ENCODE measurements around the gene WDR45.

WDR45 gene

DNA sequence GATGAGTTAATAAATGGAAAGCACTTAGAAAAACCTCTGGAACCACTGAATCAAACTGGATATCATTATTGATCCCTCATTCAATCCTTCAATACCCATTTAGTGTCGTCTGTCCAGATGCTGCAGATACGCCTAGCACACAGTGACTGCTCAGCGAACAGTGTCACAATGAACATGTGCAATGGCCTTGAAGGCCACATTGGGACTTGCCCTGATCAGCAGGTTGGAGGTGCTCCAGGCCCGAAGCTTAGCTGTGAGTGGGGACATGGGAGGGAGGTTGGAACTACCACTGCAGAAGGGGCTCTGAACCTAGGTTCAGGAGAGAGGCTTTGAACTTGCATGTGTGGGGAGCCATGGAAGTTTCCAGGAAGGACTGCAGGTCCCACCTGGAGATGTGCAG lies 26.6 kb upstream of the WDR45 start:
- peaks cover 14% of the 10 kb centered on the region for H3K9me3 ChIP-seq (ENCODE audit: control insufficient read depth, low read depth, low read length)
- no peak overlapping the region for H3K27ac ChIP-seq (ENCODE audit: low read length)
- H3K27me3 ChIP-seq (ENCODE audit: control insufficient read depth, insufficient read depth, low read length) = no peaks in the 10 kb centered on the region
- H3K36me3 ChIP-seq (ENCODE audit: control insufficient read depth, low read depth, low read length) = no peaks in the 10 kb centered on the region
- H3K9ac ChIP-seq (ENCODE audit: low read length) = no peak overlapping the region
- no peak overlapping the region for H3K4me3 ChIP-seq (ENCODE audit: low read length)
- no peaks in the 10 kb centered on the region for H3K4me1 ChIP-seq (ENCODE audit: control insufficient read depth, low read depth, low read length)

- H3K4me3 ChIP-seq (ENCODE audit: low read length) = no peak overlapping the region
- no peaks in the 10 kb centered on the region for H3K36me3 ChIP-seq (ENCODE audit: control insufficient read depth, low read depth, low read length)
- H3K9me3 ChIP-seq (ENCODE audit: control insufficient read depth, low read depth, low read length) = peaks cover 11% of the 10 kb centered on the region
- no peak overlapping the region for H3K9ac ChIP-seq (ENCODE audit: low read length)
- no peaks in the 10 kb centered on the region for H3K4me1 ChIP-seq (ENCODE audit: control insufficient read depth, low read depth, low read length)
- no peak overlapping the region for H3K27ac ChIP-seq (ENCODE audit: low read length)
- H3K27me3 ChIP-seq (ENCODE audit: control insufficient read depth, insufficient read depth, low read length) = no peaks in the 10 kb centered on the region
Measured at GRCh38 chrX:49103637-49104036, 23.9 kb upstream of the WDR45 start.

DNA sequence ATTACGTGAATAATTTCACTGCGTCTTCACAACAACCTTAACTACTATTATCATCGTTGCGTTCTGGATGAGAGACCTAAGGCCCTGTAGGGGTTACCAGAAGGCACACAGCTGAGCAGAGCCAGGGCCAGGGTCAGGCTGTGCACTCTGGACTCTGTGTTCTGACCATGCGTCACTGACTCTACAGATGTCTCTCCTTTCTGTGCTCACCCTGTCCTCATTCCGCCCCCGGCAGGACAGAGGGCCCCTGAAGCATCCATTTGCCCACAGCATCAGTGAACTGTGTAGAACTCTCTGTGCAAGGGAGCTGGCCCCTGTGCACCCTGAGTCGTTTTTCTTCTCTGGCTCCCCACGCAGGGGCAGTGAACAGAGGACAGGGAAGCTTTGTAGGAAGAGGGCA lies 22.5 kb upstream of the WDR45 start:
- Histone ChIP-seq H3K4me1 (ENCODE audit: control insufficient read depth, low read depth, low read length) (no peaks in the 10 kb centered on the region), H3K9me3 (ENCODE audit: control insufficient read depth, low read depth, low read length) (peaks cover 11% of the 10 kb centered on the region), H3K27me3 (ENCODE audit: control insufficient read depth, insufficient read depth, low read length) (no peaks in the 10 kb centered on the region), H3K9ac (ENCODE audit: low read length) (no peak overlapping the region), H3K4me3 (ENCODE audit: low read length) (no peak overlapping the region), H3K36me3 (ENCODE audit: control insufficient read depth, low read depth, low read length) (no peaks in the 10 kb centered on the region), H3K27ac (ENCODE audit: low read length) (no peak overlapping the region)

- H3K9me3 ChIP-seq (ENCODE audit: control insufficient read depth, low read depth, low read length) = peaks cover 9% of the 10 kb centered on the region
Measured at GRCh38 chrX:49101629-49101984, 21.9 kb upstream of the WDR45 start.

DNA sequence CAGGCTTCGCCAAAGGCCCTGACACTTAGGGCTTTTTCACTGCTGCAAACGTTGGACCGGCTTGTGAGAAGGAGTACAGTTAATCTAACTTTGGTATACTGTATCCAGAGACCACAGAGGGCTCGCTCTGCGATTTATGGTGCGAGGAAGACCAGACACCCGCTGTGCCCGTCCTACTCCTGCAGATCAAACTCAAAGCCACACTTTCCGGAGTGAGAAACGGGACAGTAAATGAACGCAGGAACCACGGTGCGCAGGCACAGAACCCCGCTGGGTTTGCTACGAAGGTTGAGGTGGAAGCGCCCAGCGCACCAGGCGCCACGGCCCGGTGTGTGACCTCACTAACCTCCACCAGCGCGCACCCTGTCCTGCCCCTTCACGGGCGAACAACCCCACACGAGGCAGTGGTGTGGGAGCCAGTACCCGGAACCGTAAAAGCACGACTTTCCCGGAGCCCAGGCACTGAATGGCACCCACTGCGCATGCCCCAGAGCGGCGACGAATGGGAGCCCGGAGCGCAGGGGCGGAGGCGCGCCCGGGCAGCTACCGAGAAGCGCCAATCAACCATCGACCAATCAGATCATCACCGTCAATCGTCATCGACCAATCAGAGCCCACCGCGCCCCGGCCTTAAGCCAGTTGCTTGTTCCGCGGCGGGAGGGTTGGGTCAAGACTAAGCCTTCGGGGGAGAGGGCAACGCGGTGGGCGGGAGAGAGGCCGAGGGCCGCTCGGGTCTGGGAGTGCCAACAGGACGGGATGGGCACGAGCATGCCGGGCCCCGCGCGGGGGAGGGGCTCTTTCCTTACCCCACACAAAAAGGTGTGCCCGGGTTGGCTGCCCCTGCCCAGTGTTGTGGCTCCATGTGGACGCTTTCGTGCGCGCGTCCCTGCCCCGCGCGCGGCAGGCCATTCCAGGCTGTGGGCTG lies 21.3 kb upstream of the WDR45 start:
- Histone ChIP-seq H3K27me3 (ENCODE audit: control insufficient read depth, insufficient read depth, low read length) (no peaks in the 10 kb centered on the region), H3K4me3 (ENCODE audit: low read length) (peak overlapping the region; percentile 71), H3K36me3 (ENCODE audit: control insufficient read depth, low read depth, low read length) (no peaks in the 10 kb centered on the region), H3K9ac (ENCODE audit: low read length) (peak overlapping the region; percentile 59), H3K4me1 (ENCODE audit: control insufficient read depth, low read depth, low read length) (no peaks in the 10 kb centered on the region), H3K27ac (ENCODE audit: low read length) (no peak overlapping the region), H3K9me3 (ENCODE audit: control insufficient read depth, low read depth, low read length) (peaks cover 9% of the 10 kb centered on the region)

More at GRCh38 chrX:49101629-49101984, 21.9 kb upstream of the WDR45 start:
- H3K9ac ChIP-seq (ENCODE audit: low read length) = peak overlapping the region; percentile 59
- H3K36me3 ChIP-seq (ENCODE audit: control insufficient read depth, low read depth, low read length) = no peaks in the 10 kb centered on the region
- peak overlapping the region; percentile 71 for H3K4me3 ChIP-seq (ENCODE audit: low read length)
- no peaks in the 10 kb centered on the region for H3K27me3 ChIP-seq (ENCODE audit: control insufficient read depth, insufficient read depth, low read length)
- no peak overlapping the region for H3K27ac ChIP-seq (ENCODE audit: low read length)
- H3K4me1 ChIP-seq (ENCODE audit: control insufficient read depth, low read depth, low read length) = no peaks in the 10 kb centered on the region

DNA sequence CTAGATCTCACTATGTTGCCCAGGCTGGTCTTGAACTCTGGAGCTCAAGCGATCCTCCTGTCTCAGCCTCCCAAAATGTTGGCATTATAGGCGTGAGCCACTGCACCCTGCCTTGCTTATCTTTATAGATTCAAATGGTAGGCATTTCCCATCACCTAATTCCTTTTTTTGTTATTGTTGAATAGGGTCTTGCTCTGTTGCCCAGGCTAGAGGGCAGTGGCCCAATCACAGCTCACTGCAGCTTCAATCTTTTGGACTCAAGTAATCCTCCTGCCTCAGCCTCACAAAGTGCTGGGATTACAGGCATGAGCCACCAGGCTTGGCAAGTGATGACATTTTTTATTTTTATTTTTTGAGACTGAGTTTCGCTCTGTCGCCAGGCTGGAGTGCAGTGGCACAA lies 16.7 kb upstream of the WDR45 start:
- Histone ChIP-seq H3K9me3 (ENCODE audit: control insufficient read depth, low read depth, low read length) (no peaks in the 10 kb centered on the region), H3K4me3 (ENCODE audit: low read length) (no peak overlapping the region), H3K27ac (ENCODE audit: low read length) (no peak overlapping the region), H3K4me1 (ENCODE audit: control insufficient read depth, low read depth, low read length) (no peaks in the 10 kb centered on the region), H3K36me3 (ENCODE audit: control insufficient read depth, low read depth, low read length) (no peaks in the 10 kb centered on the region), H3K9ac (ENCODE audit: low read length) (no peak overlapping the region), H3K27me3 (ENCODE audit: control insufficient read depth, insufficient read depth, low read length) (no peaks in the 10 kb centered on the region)

DNA sequence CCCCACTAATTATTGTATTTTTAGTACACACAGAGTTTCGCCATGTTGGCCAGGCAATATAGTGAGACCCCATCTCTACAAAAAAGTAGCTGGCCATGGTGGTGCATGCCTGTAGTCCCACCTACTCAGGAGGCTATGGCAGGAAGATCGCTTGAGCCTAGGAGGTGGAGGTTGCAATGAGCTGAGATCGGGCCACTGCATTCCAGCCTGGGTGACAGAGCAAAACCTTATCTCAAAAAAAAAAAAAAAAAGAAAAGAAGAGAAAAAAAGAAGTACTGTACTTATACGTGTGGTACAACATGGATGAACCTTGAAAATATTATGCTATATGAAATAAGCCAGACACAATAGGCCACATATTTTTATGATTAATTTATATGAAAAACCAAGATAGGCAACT lies 9.9 kb upstream of the WDR45 start:
- H3K27me3 ChIP-seq (ENCODE audit: control insufficient read depth, insufficient read depth, low read length) = no peaks in the 10 kb centered on the region
- H3K27ac ChIP-seq (ENCODE audit: low read length) = no peak overlapping the region
- no peaks in the 10 kb centered on the region for H3K4me1 ChIP-seq (ENCODE audit: control insufficient read depth, low read depth, low read length)
- H3K9ac ChIP-seq (ENCODE audit: low read length) = no peak overlapping the region
- H3K4me3 ChIP-seq (ENCODE audit: low read length) = no peak overlapping the region
- no peaks in the 10 kb centered on the region for H3K9me3 ChIP-seq (ENCODE audit: control insufficient read depth, low read depth, low read length)
- no peaks in the 10 kb centered on the region for H3K36me3 ChIP-seq (ENCODE audit: control insufficient read depth, low read depth, low read length)

- Histone ChIP-seq H3K4me3 (ENCODE audit: low read length) (no peak overlapping the region), H3K27me3 (ENCODE audit: control insufficient read depth, insufficient read depth, low read length) (no peaks in the 10 kb centered on the region), H3K27ac (ENCODE audit: low read length) (no peak overlapping the region), H3K4me1 (ENCODE audit: control insufficient read depth, low read depth, low read length) (no peaks in the 10 kb centered on the region), H3K36me3 (ENCODE audit: control insufficient read depth, low read depth, low read length) (no peaks in the 10 kb centered on the region), H3K9me3 (ENCODE audit: control insufficient read depth, low read depth, low read length) (no peaks in the 10 kb centered on the region), H3K9ac (ENCODE audit: low read length) (no peak overlapping the region)
Measured at GRCh38 chrX:49082271-49082871, 2.7 kb upstream of the WDR45 start.

- H3K27me3 ChIP-seq (ENCODE audit: control insufficient read depth, insufficient read depth, low read length) = no peaks in the 10 kb centered on the region
- H3K9me3 ChIP-seq (ENCODE audit: control insufficient read depth, low read depth, low read length) = no peaks in the 10 kb centered on the region
- H3K9ac ChIP-seq (ENCODE audit: low read length) = no peak overlapping the region
- no peak overlapping the region for H3K27ac ChIP-seq (ENCODE audit: low read length)
- H3K36me3 ChIP-seq (ENCODE audit: control insufficient read depth, low read depth, low read length) = no peaks in the 10 kb centered on the region
- H3K4me3 ChIP-seq (ENCODE audit: low read length) = no peak overlapping the region
- H3K4me1 ChIP-seq (ENCODE audit: control insufficient read depth, low read depth, low read length) = no peaks in the 10 kb centered on the region
Measured at GRCh38 chrX:49077941-49078340, 1.7 kb downstream of the WDR45 start.

- Histone ChIP-seq H3K27me3 (ENCODE audit: control insufficient read depth, insufficient read depth, low read length) (no peaks in the 10 kb centered on the region), H3K4me3 (ENCODE audit: low read length) (no peak overlapping the region), H3K36me3 (ENCODE audit: control insufficient read depth, low read depth, low read length) (no peaks in the 10 kb centered on the region)
Measured at GRCh38 chrX:49075347-49075746, 4.3 kb downstream of the WDR45 start.

GRCh38 chrX:49073601-49074575 lies 5.8 kb downstream of the WDR45 start, which contains the start of gene PRAF2:
Gene PRAF2 (minus strand): TSS chrX:49074002. CDS start chrX:49073987, 15 bp downstream.
- Histone ChIP-seq H3K4me3 (ENCODE audit: low read length) (peak within 1 kb of the TSS; percentile 74), H3K27ac (ENCODE audit: low read length) (no peak within 1 kb of the TSS), H3K9me3 (ENCODE audit: control insufficient read depth, low read depth, low read length) (peaks cover 2% of the 10 kb centered on the region), H3K4me1 (ENCODE audit: control insufficient read depth, low read depth, low read length) (no peaks in the 10 kb centered on the region), H3K27me3 (ENCODE audit: control insufficient read depth, insufficient read depth, low read length) (no peaks in the 10 kb centered on the region), H3K9ac (ENCODE audit: low read length) (peak within 1 kb of the TSS; percentile 36), H3K36me3 (ENCODE audit: control insufficient read depth, low read depth, low read length) (no peaks in the 10 kb centered on the region)

More at GRCh38 chrX:49075347-49075746, 4.3 kb downstream of the WDR45 start:
- peaks cover 2% of the 10 kb centered on the region for H3K9me3 ChIP-seq (ENCODE audit: control insufficient read depth, low read depth, low read length)
- no peaks in the 10 kb centered on the region for H3K4me1 ChIP-seq (ENCODE audit: control insufficient read depth, low read depth, low read length)
- H3K9ac ChIP-seq (ENCODE audit: low read length) = no peak overlapping the region
- no peak overlapping the region for H3K27ac ChIP-seq (ENCODE audit: low read length)

Data from iPS-18a (cell line).